HCT116 (cell line): ENCODE results near the gene LRRC46.

ENCODE experiments used
- ELF1 ChIP-seq: IDR thresholded peaks from 2 replicates; pipeline ENCODE4 v1.6.1; 2012; ENCODE audit warnings: low read depth, borderline replicate concordance
- EZH2phosphoT487 ChIP-seq: fragments of 200-600 bp; IDR thresholded peaks from 2 replicates; pipeline ENCODE4 v1.6.1; 2018; ENCODE audit warnings: antibody characterized with exemption, borderline replicate concordance
- POLR2A ChIP-seq: IDR thresholded peaks from 2 replicates; pipeline ENCODE4 v1.7.0; 2011; ENCODE audit warnings: borderline replicate concordance; ENCODE audit not compliant: insufficient read depth, insufficient read length; ENCODE audit errors: extremely low read depth
- POLR2AphosphoS5 ChIP-seq: IDR thresholded peaks from 2 replicates; pipeline ENCODE4 v1.6.1; 2011; ENCODE audit warnings: mild to moderate bottlenecking, low read depth, low read length, moderate library complexity
- ZNF274 ChIP-seq: fragments of 200-500 bp; sonication (Bioruptor generic); IDR thresholded peaks from 2 replicates; pipeline ENCODE4 v1.6.1; 2014; ENCODE audit warnings: mild to moderate bottlenecking, low read depth, low read length, inconsistent platforms
- TF ChIP-seq, protein P1 (sequence below): IDR thresholded peaks from 2 replicates; pipeline ENCODE4 v1.6.1; 2012
- TF ChIP-seq, protein P2 (sequence below), 3 experiments: fragments of 200-600 bp in 1 of 3; sonication (generic) in 1 of 3; IDR thresholded peaks in 2 of 3; conservative IDR thresholded peaks in 1 of 3; 2 replicates each; pipeline ENCODE4 v1.5.1; 2012 to 2017; ENCODE audit warnings: low read depth in 2 of 3, low read length in 2 of 3, antibody characterized with exemption in 1 of 3, borderline replicate concordance in 1 of 3, control low read depth in 1 of 3, mild to moderate bottlenecking in 1 of 3, mixed read lengths in 1 of 3, mixed run types in 1 of 3, moderate library complexity in 1 of 3; ENCODE audit not compliant: insufficient read depth in 1 of 3
- TF ChIP-seq, protein P3 (sequence below): IDR thresholded peaks from 2 replicates; pipeline ENCODE4 v1.6.1; 2012; ENCODE audit warnings: low read depth

DNA sequence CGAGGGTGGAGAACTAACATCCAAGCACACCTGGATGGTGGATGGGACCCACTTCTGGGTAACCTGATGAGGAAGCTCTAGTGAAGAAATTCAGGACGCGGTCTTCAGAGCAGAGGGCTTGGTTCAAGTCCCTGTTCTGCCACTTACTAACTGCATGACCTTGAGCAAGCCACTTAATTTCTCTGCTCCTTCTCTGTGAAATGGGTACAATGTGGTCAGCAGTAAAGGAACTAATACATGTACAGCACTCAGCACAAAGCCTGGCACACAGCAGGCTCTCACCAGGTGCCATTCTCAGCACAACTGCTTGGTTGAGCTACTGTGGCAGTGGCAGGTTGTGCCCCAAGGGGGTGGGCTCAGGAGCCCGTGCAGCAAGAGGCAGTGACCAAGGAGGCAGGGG is 8.0 kb upstream of the LRRC46 start:
- TF ChIP-seq, protein P1, sequence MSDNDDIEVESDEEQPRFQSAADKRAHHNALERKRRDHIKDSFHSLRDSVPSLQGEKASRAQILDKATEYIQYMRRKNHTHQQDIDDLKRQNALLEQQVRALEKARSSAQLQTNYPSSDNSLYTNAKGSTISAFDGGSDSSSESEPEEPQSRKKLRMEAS, result no peak
- TF ChIP-seq, protein P2, sequence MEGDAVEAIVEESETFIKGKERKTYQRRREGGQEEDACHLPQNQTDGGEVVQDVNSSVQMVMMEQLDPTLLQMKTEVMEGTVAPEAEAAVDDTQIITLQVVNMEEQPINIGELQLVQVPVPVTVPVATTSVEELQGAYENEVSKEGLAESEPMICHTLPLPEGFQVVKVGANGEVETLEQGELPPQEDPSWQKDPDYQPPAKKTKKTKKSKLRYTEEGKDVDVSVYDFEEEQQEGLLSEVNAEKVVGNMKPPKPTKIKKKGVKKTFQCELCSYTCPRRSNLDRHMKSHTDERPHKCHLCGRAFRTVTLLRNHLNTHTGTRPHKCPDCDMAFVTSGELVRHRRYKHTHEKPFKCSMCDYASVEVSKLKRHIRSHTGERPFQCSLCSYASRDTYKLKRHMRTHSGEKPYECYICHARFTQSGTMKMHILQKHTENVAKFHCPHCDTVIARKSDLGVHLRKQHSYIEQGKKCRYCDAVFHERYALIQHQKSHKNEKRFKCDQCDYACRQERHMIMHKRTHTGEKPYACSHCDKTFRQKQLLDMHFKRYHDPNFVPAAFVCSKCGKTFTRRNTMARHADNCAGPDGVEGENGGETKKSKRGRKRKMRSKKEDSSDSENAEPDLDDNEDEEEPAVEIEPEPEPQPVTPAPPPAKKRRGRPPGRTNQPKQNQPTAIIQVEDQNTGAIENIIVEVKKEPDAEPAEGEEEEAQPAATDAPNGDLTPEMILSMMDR (IDR thresholded peaks at IDR 0.05 in 2 of 3, conservative IDR thresholded peaks at IDR 0.05 in 1 of 3; ENCODE audit: borderline replicate concordance in 1 of 3, insufficient read depth in 1 of 3, low read depth in 2 of 3, low read length in 2 of 3), result no peak
- TF ChIP-seq, protein P3, sequence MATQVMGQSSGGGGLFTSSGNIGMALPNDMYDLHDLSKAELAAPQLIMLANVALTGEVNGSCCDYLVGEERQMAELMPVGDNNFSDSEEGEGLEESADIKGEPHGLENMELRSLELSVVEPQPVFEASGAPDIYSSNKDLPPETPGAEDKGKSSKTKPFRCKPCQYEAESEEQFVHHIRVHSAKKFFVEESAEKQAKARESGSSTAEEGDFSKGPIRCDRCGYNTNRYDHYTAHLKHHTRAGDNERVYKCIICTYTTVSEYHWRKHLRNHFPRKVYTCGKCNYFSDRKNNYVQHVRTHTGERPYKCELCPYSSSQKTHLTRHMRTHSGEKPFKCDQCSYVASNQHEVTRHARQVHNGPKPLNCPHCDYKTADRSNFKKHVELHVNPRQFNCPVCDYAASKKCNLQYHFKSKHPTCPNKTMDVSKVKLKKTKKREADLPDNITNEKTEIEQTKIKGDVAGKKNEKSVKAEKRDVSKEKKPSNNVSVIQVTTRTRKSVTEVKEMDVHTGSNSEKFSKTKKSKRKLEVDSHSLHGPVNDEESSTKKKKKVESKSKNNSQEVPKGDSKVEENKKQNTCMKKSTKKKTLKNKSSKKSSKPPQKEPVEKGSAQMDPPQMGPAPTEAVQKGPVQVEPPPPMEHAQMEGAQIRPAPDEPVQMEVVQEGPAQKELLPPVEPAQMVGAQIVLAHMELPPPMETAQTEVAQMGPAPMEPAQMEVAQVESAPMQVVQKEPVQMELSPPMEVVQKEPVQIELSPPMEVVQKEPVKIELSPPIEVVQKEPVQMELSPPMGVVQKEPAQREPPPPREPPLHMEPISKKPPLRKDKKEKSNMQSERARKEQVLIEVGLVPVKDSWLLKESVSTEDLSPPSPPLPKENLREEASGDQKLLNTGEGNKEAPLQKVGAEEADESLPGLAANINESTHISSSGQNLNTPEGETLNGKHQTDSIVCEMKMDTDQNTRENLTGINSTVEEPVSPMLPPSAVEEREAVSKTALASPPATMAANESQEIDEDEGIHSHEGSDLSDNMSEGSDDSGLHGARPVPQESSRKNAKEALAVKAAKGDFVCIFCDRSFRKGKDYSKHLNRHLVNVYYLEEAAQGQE, result no peak
- TF ChIP-seq POLR2A (no peak), ZNF274 (no peak), EZH2phosphoT487 (no peak), POLR2AphosphoS5 (no peak), ELF1 (no peak)
